GOT3 (cell line): ENCODE results near the gene SLC51B.
"Not testable (repeated sequence)": the region's sequence is repeated elsewhere in the genome, so short reads cannot be mapped to it uniquely, and the experiment has no call there.

ENCODE experiments used
- DNase-seq: peaks from one replicate; lab custom pipeline; 2025; ENCODE audit warnings: mixed read lengths; lab: John Stamatoyannopoulos, UW

Gene SLC51B

GRCh38 chr15:65044724-65045481 is at the start of gene SLC51B:
Gene SLC51B (plus strand): TSS chr15:65045387. CDS start chr15:65050005, 4,618 bp downstream.
- DNase-seq, result no peak

GRCh38 chr15:64997066-64997465 is 48.1 kb upstream of the SLC51B start:
- no peak for DNase-seq

GRCh38 chr15:64997745-64998375 is 47.3 kb upstream of the SLC51B start:
- DNase-seq, result no peak

GRCh38 chr15:65004993-65005392 is 40.2 kb upstream of the SLC51B start:
- DNase-seq, result no peak

GRCh38 chr15:65006876-65007275 is 38.3 kb upstream of the SLC51B start:
- no peak for DNase-seq

GRCh38 chr15:65008983-65009382 is 36.2 kb upstream of the SLC51B start:
- no peak for DNase-seq

- not testable (repeated sequence) for DNase-seq
These were observed 34.0 kb upstream of the SLC51B start for GRCh38 chr15:65011198-65011597.

- DNase-seq, result no peak
These were observed 24.8 kb upstream of the SLC51B start for GRCh38 chr15:65020419-65020818.

GRCh38 chr15:65021488-65021887 is 23.7 kb upstream of the SLC51B start:
- DNase-seq, result no peak

- no peak for DNase-seq
These were observed 18.4 kb upstream of the SLC51B start for GRCh38 chr15:65026756-65027155.

GRCh38 chr15:65027593-65027992 is 17.6 kb upstream of the SLC51B start:
- no peak for DNase-seq

- DNase-seq, result no peak
These were observed 16.8 kb upstream of the SLC51B start for GRCh38 chr15:65028338-65028737.

GRCh38 chr15:65028921-65029735 is 16.1 kb upstream of the SLC51B start, which contains the start of gene MTFMT:
Gene MTFMT (minus strand): TSS chr15:65029639. CDS start chr15:65029613, 26 bp downstream.
- DNase-seq, result peak; percentile 57

- no peak for DNase-seq
These were observed 15.4 kb upstream of the SLC51B start for GRCh38 chr15:65029736-65030208.

- DNase-seq, result no peak
These were observed 12.2 kb upstream of the SLC51B start for GRCh38 chr15:65032801-65033537.

- no peak for DNase-seq
These were observed 11.4 kb upstream of the SLC51B start for GRCh38 chr15:65033659-65034269.

GRCh38 chr15:65034719-65035118 is 10.5 kb upstream of the SLC51B start:
- DNase-seq, result no peak

- no peak for DNase-seq
These were observed 7.9 kb upstream of the SLC51B start for GRCh38 chr15:65037309-65037708.

- no peak for DNase-seq
These were observed 6.8 kb upstream of the SLC51B start for GRCh38 chr15:65038428-65038827.

GRCh38 chr15:65038836-65039235 is 6.4 kb upstream of the SLC51B start:
- DNase-seq, result no peak

- DNase-seq, result no peak
These were observed 4.7 kb upstream of the SLC51B start for GRCh38 chr15:65040461-65040860.
